Activated CD4-positive, alpha-beta T cell treated with anti-CD3 and anti-CD28 coated beads, Interleukin-2, amount 10 ng/mL, durations not matched to agents 24 days and 14 days (primary cell): Measurements from ENCODE around the gene TMEM131L. TPM values are rescaled to one million over a fixed set of nuclear protein-coding genes. Genes with fewer than 3 reads are reported as not detected.

Experiments used
- DNase-seq: peaks from one replicate; pipeline ENCODE4 v3.0.0; 2022
- H3K27ac Mint-ChIP-seq: one replicate; pipeline ENCODE4 v1.8.0; 2022; ENCODE audit warnings: mild to moderate bottlenecking, mixed read lengths
- H3K27me3 Mint-ChIP-seq: one replicate; pipeline ENCODE4 v1.8.0; 2022; ENCODE audit warnings: mixed read lengths
- H3K36me3 Mint-ChIP-seq: one replicate; pipeline ENCODE4 v1.8.0; 2022; ENCODE audit warnings: low read depth, mild to moderate bottlenecking, mixed read lengths
- H3K4me1 Mint-ChIP-seq: one replicate; pipeline ENCODE4 v1.8.0; 2021; ENCODE audit warnings: mixed read lengths
- H3K4me3 Mint-ChIP-seq: one replicate; pipeline ENCODE4 v1.8.0; 2022; ENCODE audit warnings: mild to moderate bottlenecking, moderate library complexity, mixed read lengths
- H3K9me3 Mint-ChIP-seq: one replicate; pipeline ENCODE4 v1.8.0; 2021; ENCODE audit warnings: mixed read lengths
- intact Hi-C: fragments of 100-400 bp; cut with micrococcal nuclease; formaldehyde crosslinking; loops from one replicate; pipeline ENCODE4 v1.15.1; 2023
- total RNA-seq: library from RNA; stranded (reverse); gene quantifications from 2 replicates; pipeline ENCODE4 v1.2.3, GENCODE V29; 2022

TMEM131L gene
- total RNA-seq, 1 donor from 2014 or later = 40.6 TPM

- Mint-ChIP-seq H3K27ac (peak overlapping the region; percentile 95), H3K27me3 (no peaks in the 10 kb centered on the region), H3K4me3 (peak overlapping the region; percentile 75), H3K4me1 (peaks cover 83% of the 10 kb centered on the region), H3K9me3 (no peaks in the 10 kb centered on the region), H3K36me3 (peaks cover 31% of the 10 kb centered on the region)
- intact Hi-C loops = loop anchor here (1.0 to 10.0 kb wide), 8 partner anchors 8 to 987 kb away; partner anchors contain the start of gene FBXW7
- DNase-seq = peak; percentile 87
Observed at GRCh38 chr4:153521999-153522801, 56.0 kb downstream of the TMEM131L start.

GRCh38 chr4:153522802-153523094 lies 56.6 kb downstream of the TMEM131L start:
- Mint-ChIP-seq H3K27me3 (no peaks in the 10 kb centered on the region), H3K9me3 (no peaks in the 10 kb centered on the region), H3K4me1 (peaks cover 83% of the 10 kb centered on the region), H3K4me3 (peak overlapping the region; percentile 75), H3K27ac (peak overlapping the region; percentile 95), H3K36me3 (peaks cover 32% of the 10 kb centered on the region)
- intact Hi-C loops = loop anchor here (1.0 to 10.0 kb wide), 7 partner anchors 8 to 988 kb away; partner anchors contain the start of gene FBXW7
- DNase-seq = peak; percentile 84

- no peaks in the 10 kb centered on the region for H3K27me3 Mint-ChIP-seq
- peaks cover 31% of the 10 kb centered on the region for H3K36me3 Mint-ChIP-seq
- H3K4me3 Mint-ChIP-seq = peak overlapping the region; percentile 75
- peak overlapping the region; percentile 95 for H3K27ac Mint-ChIP-seq
- intact Hi-C loops = loop anchor here (10.0 kb wide), 1 partner anchor 988 kb away; the partner anchor contains the start of gene FBXW7
- no peaks in the 10 kb centered on the region for H3K9me3 Mint-ChIP-seq
- no peak for DNase-seq
- H3K4me1 Mint-ChIP-seq = peaks cover 83% of the 10 kb centered on the region
Observed at GRCh38 chr4:153523164-153523796, 57.1 kb downstream of the TMEM131L start.

GRCh38 chr4:153523941-153524386 lies 57.8 kb downstream of the TMEM131L start:
- Mint-ChIP-seq H3K4me1 (peaks cover 85% of the 10 kb centered on the region), H3K9me3 (no peaks in the 10 kb centered on the region), H3K4me3 (peak overlapping the region; percentile 75), H3K27ac (peak overlapping the region; percentile 95), H3K27me3 (no peaks in the 10 kb centered on the region), H3K36me3 (peaks cover 30% of the 10 kb centered on the region)
- intact Hi-C loops = loop anchor here (10.0 kb wide), 1 partner anchor 989 kb away; the partner anchor contains the start of gene FBXW7
- no peak for DNase-seq

- H3K27ac Mint-ChIP-seq = peak overlapping the region; percentile 63
- H3K4me3 Mint-ChIP-seq = peak overlapping the region; percentile 20
- H3K9me3 Mint-ChIP-seq = no peaks in the 10 kb centered on the region
- intact Hi-C loops = loop anchor here (5.0 to 10.0 kb wide), 2 partner anchors 93 to 990 kb away; partner anchors contain the start of gene FBXW7
- peaks cover 85% of the 10 kb centered on the region for H3K4me1 Mint-ChIP-seq
- H3K27me3 Mint-ChIP-seq = no peaks in the 10 kb centered on the region
- peaks cover 28% of the 10 kb centered on the region for H3K36me3 Mint-ChIP-seq
- DNase-seq = no peak
Observed at GRCh38 chr4:153524682-153525081, 58.5 kb downstream of the TMEM131L start.

GRCh38 chr4:153527690-153528089 lies 61.5 kb downstream of the TMEM131L start:
- DNase-seq = no peak
- Mint-ChIP-seq H3K27me3 (no peaks in the 10 kb centered on the region), H3K36me3 (peaks cover 24% of the 10 kb centered on the region), H3K9me3 (no peaks in the 10 kb centered on the region), H3K4me3 (peak overlapping the region; percentile 80), H3K27ac (peak overlapping the region; percentile 95), H3K4me1 (peaks cover 78% of the 10 kb centered on the region)
- intact Hi-C loops = loop anchor here (1.0 to 10.0 kb wide), 3 partner anchors 90 to 993 kb away; partner anchors contain the start of gene FBXW7

- peak overlapping the region; percentile 95 for H3K27ac Mint-ChIP-seq
- peak; percentile 68 for DNase-seq
- H3K9me3 Mint-ChIP-seq = no peaks in the 10 kb centered on the region
- peak overlapping the region; percentile 80 for H3K4me3 Mint-ChIP-seq
- no peaks in the 10 kb centered on the region for H3K27me3 Mint-ChIP-seq
- peaks cover 21% of the 10 kb centered on the region for H3K36me3 Mint-ChIP-seq
- peaks cover 72% of the 10 kb centered on the region for H3K4me1 Mint-ChIP-seq
- intact Hi-C loops = loop anchor here (1.0 to 10.0 kb wide), 8 partner anchors 12 to 994 kb away; partner anchors contain the start of gene FBXW7
Observed at GRCh38 chr4:153528705-153529485, 62.7 kb downstream of the TMEM131L start.

GRCh38 chr4:153529646-153530045 lies 63.5 kb downstream of the TMEM131L start:
- intact Hi-C loops = loop anchor here (1.0 to 10.0 kb wide), 8 partner anchors 7 to 995 kb away; partner anchors contain the start of gene FBXW7
- no peaks in the 10 kb centered on the region for H3K9me3 Mint-ChIP-seq
- peaks cover 25% of the 10 kb centered on the region for H3K36me3 Mint-ChIP-seq
- H3K4me3 Mint-ChIP-seq = peak overlapping the region; percentile 80
- peaks cover 68% of the 10 kb centered on the region for H3K4me1 Mint-ChIP-seq
- no peaks in the 10 kb centered on the region for H3K27me3 Mint-ChIP-seq
- peak overlapping the region; percentile 95 for H3K27ac Mint-ChIP-seq
- no peak for DNase-seq

- Mint-ChIP-seq H3K9me3 (no peaks in the 10 kb centered on the region), H3K4me1 (peaks cover 69% of the 10 kb centered on the region), H3K27me3 (no peaks in the 10 kb centered on the region), H3K36me3 (peaks cover 32% of the 10 kb centered on the region), H3K4me3 (peak overlapping the region; percentile 80), H3K27ac (peak overlapping the region; percentile 95)
- DNase-seq = peak; percentile 72
- intact Hi-C loops = loop anchor here (1.0 kb wide), 1 partner anchor 8 kb away; no protein-coding TSS in a partner anchor
Observed at GRCh38 chr4:153530284-153530999, 64.3 kb downstream of the TMEM131L start.

- peaks cover 30% of the 10 kb centered on the region for H3K36me3 Mint-ChIP-seq
- H3K9me3 Mint-ChIP-seq = no peaks in the 10 kb centered on the region
- H3K4me3 Mint-ChIP-seq = peak overlapping the region; percentile 80
- no peaks in the 10 kb centered on the region for H3K27me3 Mint-ChIP-seq
- peaks cover 70% of the 10 kb centered on the region for H3K4me1 Mint-ChIP-seq
- peak overlapping the region; percentile 95 for H3K27ac Mint-ChIP-seq
- intact Hi-C loops = loop anchor here (1.0 kb wide), 1 partner anchor 9 kb away; no protein-coding TSS in a partner anchor
- DNase-seq = no peak
Observed at GRCh38 chr4:153531000-153531358, 64.8 kb downstream of the TMEM131L start.

- H3K27me3 Mint-ChIP-seq = no peaks in the 10 kb centered on the region
- H3K27ac Mint-ChIP-seq = no peak overlapping the region
- no peak overlapping the region for H3K4me3 Mint-ChIP-seq
- peaks cover 67% of the 10 kb centered on the region for H3K4me1 Mint-ChIP-seq
- no peaks in the 10 kb centered on the region for H3K9me3 Mint-ChIP-seq
- intact Hi-C loops = no loop called here
- peaks cover 21% of the 10 kb centered on the region for H3K36me3 Mint-ChIP-seq
- no peak for DNase-seq
Observed at GRCh38 chr4:153531976-153532626, 65.9 kb downstream of the TMEM131L start.

- Mint-ChIP-seq H3K36me3 (peaks cover 16% of the 10 kb centered on the region), H3K4me1 (peaks cover 63% of the 10 kb centered on the region), H3K9me3 (no peaks in the 10 kb centered on the region), H3K4me3 (no peak overlapping the region), H3K27me3 (no peaks in the 10 kb centered on the region), H3K27ac (no peak overlapping the region)
- no peak for DNase-seq
- intact Hi-C loops = no loop called here
Observed at GRCh38 chr4:153532636-153533035, 66.5 kb downstream of the TMEM131L start.
